Measurements from ENCODE around the gene MRPS34.

The MRPS34 gene

GRCh38 chr16:1769402-1770300 is 3.3 kb downstream of the MRPS34 start:
- no peak overlapping the region for H3K4me3 ChIP-seq (ENCODE audit: control insufficient read depth, low read depth, low read length)
- DNase-seq (ENCODE audit: low read depth): no peak

GRCh38 chr16:1768767-1769401 is 4.0 kb downstream of the MRPS34 start:
- H3K4me3 ChIP-seq (ENCODE audit: control insufficient read depth, low read depth, low read length): no peak overlapping the region
- no peak for TF ChIP-seq CTCF (IDR thresholded peaks at IDR 0.05; ENCODE audit: control insufficient read depth, insufficient read depth, low read depth, low read length, missing control alignments)
- no peak for DNase-seq (ENCODE audit: low read depth)

More at GRCh38 chr16:1769402-1770300, 3.3 kb downstream of the MRPS34 start:
- no peak for TF ChIP-seq CTCF (IDR thresholded peaks at IDR 0.05; ENCODE audit: control insufficient read depth, insufficient read depth, low read depth, low read length, missing control alignments)

GRCh38 chr16:1768061-1768766 is 4.7 kb downstream of the MRPS34 start:
- no peak overlapping the region for H3K4me3 ChIP-seq (ENCODE audit: control insufficient read depth, low read depth, low read length)
- DNase-seq (ENCODE audit: low read depth): no peak
- TF ChIP-seq CTCF (IDR thresholded peaks at IDR 0.05; ENCODE audit: control insufficient read depth, insufficient read depth, low read depth, low read length, missing control alignments): no peak

GRCh38 chr16:1767116-1767994 is 5.6 kb downstream of the MRPS34 start:
- no peak for TF ChIP-seq CTCF (IDR thresholded peaks at IDR 0.05; ENCODE audit: control insufficient read depth, insufficient read depth, low read depth, low read length, missing control alignments)
- DNase-seq (ENCODE audit: low read depth): no peak
- no peak overlapping the region for H3K4me3 ChIP-seq (ENCODE audit: control insufficient read depth, low read depth, low read length)

GRCh38 chr16:1766701-1767100 is 6.2 kb downstream of the MRPS34 start:
- DNase-seq (ENCODE audit: low read depth): no peak
- no peak overlapping the region for H3K4me3 ChIP-seq (ENCODE audit: control insufficient read depth, low read depth, low read length)
- TF ChIP-seq CTCF (IDR thresholded peaks at IDR 0.05; ENCODE audit: control insufficient read depth, insufficient read depth, low read depth, low read length, missing control alignments): no peak

GRCh38 chr16:1766231-1766630 is 6.7 kb downstream of the MRPS34 start:
- no peak overlapping the region for H3K4me3 ChIP-seq (ENCODE audit: control insufficient read depth, low read depth, low read length)
- TF ChIP-seq CTCF (IDR thresholded peaks at IDR 0.05; ENCODE audit: control insufficient read depth, insufficient read depth, low read depth, low read length, missing control alignments): no peak
- no peak for DNase-seq (ENCODE audit: low read depth)

All from AG09309 (cell line).